ENCODE results near the gene ADGRG1.

Gene ADGRG1

DNA sequence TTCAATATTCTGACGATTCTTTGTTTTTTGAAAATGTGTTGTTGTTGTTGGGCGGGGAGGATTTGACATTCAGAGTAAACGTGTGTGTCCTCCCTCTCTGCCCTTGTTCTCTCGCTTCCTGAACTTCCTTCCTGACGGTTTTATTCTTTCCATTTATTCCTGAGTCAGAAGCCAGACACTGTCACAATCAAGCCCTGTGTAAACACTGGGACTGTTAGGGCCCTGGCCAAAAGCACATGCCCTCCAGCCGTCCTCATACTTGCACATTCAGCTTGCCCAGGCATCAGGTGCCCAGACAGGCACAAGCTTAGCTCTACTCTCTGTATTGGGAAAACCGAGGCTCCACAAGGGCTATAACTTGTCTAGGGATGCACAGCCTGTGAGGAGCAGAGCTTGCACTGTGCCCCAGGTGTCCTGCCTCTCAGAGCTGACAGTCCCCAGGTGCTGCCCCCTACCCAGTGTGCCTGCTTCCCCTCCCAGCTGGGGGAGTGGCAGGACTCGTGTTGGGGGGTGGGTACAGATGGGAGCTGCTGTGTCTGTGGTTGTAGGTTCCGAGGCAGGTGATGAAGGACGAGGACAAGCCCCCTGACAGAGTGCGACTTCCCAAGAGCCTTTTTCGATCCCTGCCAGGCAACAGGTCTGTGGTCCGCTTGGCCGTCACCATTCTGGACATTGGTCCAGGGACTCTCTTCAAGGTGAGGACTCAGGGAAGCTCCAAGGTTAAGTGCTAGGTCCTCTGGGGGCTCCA is 49.4 kb downstream of the ADGRG1 start:
- TF ChIP-seq, protein P1, sequence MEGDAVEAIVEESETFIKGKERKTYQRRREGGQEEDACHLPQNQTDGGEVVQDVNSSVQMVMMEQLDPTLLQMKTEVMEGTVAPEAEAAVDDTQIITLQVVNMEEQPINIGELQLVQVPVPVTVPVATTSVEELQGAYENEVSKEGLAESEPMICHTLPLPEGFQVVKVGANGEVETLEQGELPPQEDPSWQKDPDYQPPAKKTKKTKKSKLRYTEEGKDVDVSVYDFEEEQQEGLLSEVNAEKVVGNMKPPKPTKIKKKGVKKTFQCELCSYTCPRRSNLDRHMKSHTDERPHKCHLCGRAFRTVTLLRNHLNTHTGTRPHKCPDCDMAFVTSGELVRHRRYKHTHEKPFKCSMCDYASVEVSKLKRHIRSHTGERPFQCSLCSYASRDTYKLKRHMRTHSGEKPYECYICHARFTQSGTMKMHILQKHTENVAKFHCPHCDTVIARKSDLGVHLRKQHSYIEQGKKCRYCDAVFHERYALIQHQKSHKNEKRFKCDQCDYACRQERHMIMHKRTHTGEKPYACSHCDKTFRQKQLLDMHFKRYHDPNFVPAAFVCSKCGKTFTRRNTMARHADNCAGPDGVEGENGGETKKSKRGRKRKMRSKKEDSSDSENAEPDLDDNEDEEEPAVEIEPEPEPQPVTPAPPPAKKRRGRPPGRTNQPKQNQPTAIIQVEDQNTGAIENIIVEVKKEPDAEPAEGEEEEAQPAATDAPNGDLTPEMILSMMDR (conservative IDR thresholded peaks at IDR 0.05), result no peak
- H3K27ac ChIP-seq, result peak overlapping the region; percentile 66

- no peak overlapping the region for H3K27ac ChIP-seq
- TF ChIP-seq, protein P1 (conservative IDR thresholded peaks at IDR 0.05), result no peak
Measured at GRCh38 chr16:57679016-57679415, 50.6 kb downstream of the ADGRG1 start.

DNA sequence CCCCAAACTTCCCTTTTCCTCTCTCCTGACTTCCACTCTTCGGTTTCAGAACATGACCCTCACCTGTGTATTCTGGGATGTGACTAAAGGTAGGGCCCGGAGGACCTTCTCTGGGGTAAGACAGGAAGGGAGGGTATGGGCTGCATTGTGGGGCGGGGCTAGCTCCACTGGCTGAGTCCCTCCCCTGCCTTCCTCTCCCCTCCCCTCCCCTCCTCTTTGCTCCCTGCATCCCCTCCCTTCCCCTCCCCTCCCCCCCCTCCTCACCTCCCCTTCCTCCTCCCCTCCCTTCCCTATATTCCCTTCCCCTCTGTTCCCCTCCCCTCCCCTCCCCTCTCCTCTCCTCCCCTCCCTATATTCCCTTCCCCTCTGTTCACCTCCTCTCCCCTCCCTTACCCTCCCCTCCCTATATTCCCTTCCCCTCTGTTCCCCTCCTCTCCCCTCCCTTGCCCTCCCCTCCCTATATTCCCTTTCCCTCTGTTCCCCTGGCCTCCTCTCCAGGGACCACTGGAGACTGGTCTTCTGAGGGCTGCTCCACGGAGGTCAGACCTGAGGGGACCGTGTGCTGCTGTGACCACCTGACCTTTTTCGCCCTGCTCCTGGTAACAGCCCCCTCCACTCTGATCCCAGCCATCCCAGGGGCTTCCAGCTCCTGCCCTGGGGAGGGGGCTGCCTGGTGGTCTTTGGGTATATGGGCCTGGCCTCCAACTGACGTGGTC is 51.5 kb downstream of the ADGRG1 start:
- H3K27ac ChIP-seq, result no peak overlapping the region
- TF ChIP-seq, protein P1 (conservative IDR thresholded peaks at IDR 0.05), result no peak

DNA sequence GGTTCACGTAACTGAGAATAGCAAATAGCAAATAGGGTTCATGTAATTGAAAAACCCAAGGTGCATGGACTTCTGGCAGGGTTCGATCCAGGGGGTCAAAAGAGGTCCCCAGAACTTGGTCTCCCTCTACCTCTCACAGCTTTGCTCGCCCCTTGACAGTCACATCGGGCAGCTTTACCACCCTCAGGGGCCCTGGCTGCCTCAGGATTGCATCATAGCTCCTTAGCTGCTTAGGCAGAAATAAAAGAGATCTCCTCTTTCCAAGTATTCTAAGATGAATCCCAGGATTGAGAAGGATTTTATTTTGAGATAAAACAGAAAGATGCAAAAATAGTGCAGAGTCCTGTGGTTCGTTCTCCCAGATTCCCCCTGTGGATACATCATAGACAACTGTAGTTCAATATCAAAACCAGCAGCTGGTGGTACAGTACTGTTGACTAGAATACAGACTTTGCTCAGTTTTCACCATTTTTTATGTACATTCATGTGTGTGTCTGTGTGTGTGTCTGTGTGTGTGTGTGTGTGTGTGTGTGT is 52.5 kb downstream of the ADGRG1 start:
- TF ChIP-seq, protein P1 (conservative IDR thresholded peaks at IDR 0.05), result no peak

GRCh38 chr16:57681950-57682728 is 53.7 kb downstream of the ADGRG1 start:
- TF ChIP-seq, protein P1 (conservative IDR thresholded peaks at IDR 0.05), result no peak
- no peak overlapping the region for H3K27ac ChIP-seq

More for the DNA sequence above, 52.5 kb downstream of the ADGRG1 start:
- H3K27ac ChIP-seq, result no peak overlapping the region

DNA sequence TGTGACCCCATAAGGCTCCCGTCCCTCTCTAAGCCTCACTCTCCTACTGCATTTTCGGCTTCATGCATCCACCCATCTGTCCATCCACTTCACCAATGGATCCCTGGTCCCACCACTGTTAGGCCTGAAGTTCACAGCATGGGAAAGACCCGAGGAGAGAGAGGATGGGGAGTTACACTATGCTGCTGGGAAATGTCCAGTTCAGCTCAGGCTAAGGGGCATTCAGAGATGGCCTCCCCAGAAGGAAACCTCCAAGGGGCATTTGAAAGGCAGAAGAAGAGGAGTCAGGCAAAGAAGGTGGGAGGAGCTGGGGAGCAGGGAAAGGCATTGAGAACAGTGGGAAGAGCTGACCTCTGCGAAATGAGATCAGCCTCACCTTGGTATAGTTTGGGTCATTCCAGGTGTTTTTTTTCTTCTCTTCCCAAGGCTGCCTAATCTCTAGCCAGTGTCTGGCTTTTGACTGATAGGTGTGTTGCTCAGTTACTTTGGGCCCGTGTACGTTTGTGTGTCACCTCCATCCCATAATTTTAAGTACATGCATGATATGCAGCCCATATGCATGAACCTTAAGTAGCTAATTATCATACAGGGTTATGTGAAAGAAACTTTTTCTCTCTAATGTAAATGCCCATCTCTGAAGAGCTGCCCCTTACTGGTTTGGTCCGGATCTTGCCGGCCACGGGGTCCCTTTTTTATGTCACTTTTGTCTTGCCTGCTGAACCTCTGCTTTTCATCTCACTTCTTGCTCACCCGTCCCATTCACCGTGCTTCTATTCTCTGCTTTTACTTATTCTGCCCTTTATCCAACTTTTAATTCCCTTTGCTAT is 54.6 kb downstream of the ADGRG1 start:
- TF ChIP-seq, protein P1 (conservative IDR thresholded peaks at IDR 0.05), result no peak

More for the DNA sequence above, 54.6 kb downstream of the ADGRG1 start:
- no peak overlapping the region for H3K27ac ChIP-seq

Data from VCaP (cell line).